ENCODE results near the gene SLAMF1.

Gene SLAMF1

GRCh38 chr1:160608057-160608456, 38.8 kb downstream of the SLAMF1 start:
- Histone ChIP-seq H2BK5ac (ENCODE audit: low read length) (no peak overlapping the region), H3K79me1 (ENCODE audit: low read depth, low read length) (no peaks in the 10 kb centered on the region), H4K91ac (ENCODE audit: low read depth, low read length, poor library complexity) (no peak overlapping the region), H3K14ac (ENCODE audit: low read length) (no peak overlapping the region), H3K4me3 (ENCODE audit: low read length in 2 of 2) (no peak overlapping the region), H3K4me1 (ENCODE audit: control insufficient read depth in 2 of 2, insufficient read depth in 1 of 2, low read depth in 1 of 2, low read length in 2 of 2) (no peaks in the 10 kb centered on the region), H2AK5ac (ENCODE audit: low read depth, low read length) (no peak overlapping the region), H3K23ac (ENCODE audit: low read depth, low read length, poor library complexity) (no peak overlapping the region), H2BK15ac (ENCODE audit: low read length) (no peak overlapping the region), H3K9me3 (replicated peaks in 1 of 2; ENCODE audit: control insufficient read depth in 2 of 2, insufficient read depth in 1 of 2, low read depth in 1 of 2, low read length in 2 of 2) (no peaks in the 10 kb centered on the region), H3K36me3 (replicated peaks in 1 of 2; ENCODE audit: control insufficient read depth in 2 of 2, insufficient read depth in 2 of 2, low read length in 2 of 2) (no peaks in the 10 kb centered on the region), H3K9ac (ENCODE audit: low read depth, low read length, poor library complexity) (no peak overlapping the region), H2AFZ (ENCODE audit: low read length) (no peak overlapping the region), H2BK120ac (ENCODE audit: low read depth, low read length) (no peak overlapping the region), H3K4ac (ENCODE audit: low read length) (no peak overlapping the region), H2BK12ac (ENCODE audit: low read length) (no peak overlapping the region), H3K27me3 (ENCODE audit: control insufficient read depth in 3 of 3, insufficient read depth in 3 of 3, low read depth in 1 of 3, low read length in 3 of 3) (no peaks in the 10 kb centered on the region), H4K8ac (ENCODE audit: low read depth, low read length) (no peak overlapping the region), H3K4me2 (ENCODE audit: insufficient read depth, low read length, poor library complexity, severe bottlenecking) (no peak overlapping the region), H3K27ac (replicated peaks; ENCODE audit: low read length) (no peak overlapping the region), H3K18ac (ENCODE audit: low read length) (no peak overlapping the region)
- WGBS, 2 donors (ENCODE audit: extremely low coverage in 2 of 2, insufficient read length in 2 of 2, insufficient replicate concordance in 1 of 2), result no CpG with 5 or more reads among the region's 6 CpGs
- DNase-seq (ENCODE audit: low spot score), result no peak

- Histone ChIP-seq H2BK15ac (ENCODE audit: low read length) (no peak overlapping the region), H3K18ac (ENCODE audit: low read length) (no peak overlapping the region), H2AFZ (ENCODE audit: low read length) (no peak overlapping the region), H3K14ac (ENCODE audit: low read length) (no peak overlapping the region), H2BK12ac (ENCODE audit: low read length) (no peak overlapping the region), H2BK120ac (ENCODE audit: low read depth, low read length) (no peak overlapping the region), H3K9me3 (replicated peaks in 1 of 2; ENCODE audit: control insufficient read depth in 2 of 2, insufficient read depth in 1 of 2, low read depth in 1 of 2, low read length in 2 of 2) (no peaks in the 10 kb centered on the region), H3K36me3 (replicated peaks in 1 of 2; ENCODE audit: control insufficient read depth in 2 of 2, insufficient read depth in 2 of 2, low read length in 2 of 2) (no peaks in the 10 kb centered on the region), H2AK5ac (ENCODE audit: low read depth, low read length) (no peak overlapping the region), H3K4me2 (ENCODE audit: insufficient read depth, low read length, poor library complexity, severe bottlenecking) (no peak overlapping the region), H3K79me1 (ENCODE audit: low read depth, low read length) (no peaks in the 10 kb centered on the region), H3K4ac (ENCODE audit: low read length) (no peak overlapping the region), H3K27ac (replicated peaks; ENCODE audit: low read length) (no peak overlapping the region), H3K4me1 (ENCODE audit: control insufficient read depth in 2 of 2, insufficient read depth in 1 of 2, low read depth in 1 of 2, low read length in 2 of 2) (no peaks in the 10 kb centered on the region), H2BK5ac (ENCODE audit: low read length) (no peak overlapping the region), H3K27me3 (ENCODE audit: control insufficient read depth in 3 of 3, insufficient read depth in 3 of 3, low read depth in 1 of 3, low read length in 3 of 3) (no peaks in the 10 kb centered on the region), H4K91ac (ENCODE audit: low read depth, low read length, poor library complexity) (no peak overlapping the region), H3K9ac (ENCODE audit: low read depth, low read length, poor library complexity) (no peak overlapping the region), H4K8ac (ENCODE audit: low read depth, low read length) (no peak overlapping the region), H3K23ac (ENCODE audit: low read depth, low read length, poor library complexity) (no peak overlapping the region), H3K4me3 (ENCODE audit: low read length in 2 of 2) (no peak overlapping the region)
- DNase-seq (ENCODE audit: low spot score), result no peak
- no CpG with 5 or more reads among the region's 1 CpG for WGBS, 2 donors (ENCODE audit: extremely low coverage in 2 of 2, insufficient read length in 2 of 2, insufficient replicate concordance in 1 of 2)
Observed at GRCh38 chr1:160607672-160608032, 39.2 kb downstream of the SLAMF1 start.

GRCh38 chr1:160607011-160607671, 39.7 kb downstream of the SLAMF1 start:
- H2BK12ac ChIP-seq (ENCODE audit: low read length), result no peak overlapping the region
- H2AK5ac ChIP-seq (ENCODE audit: low read depth, low read length), result no peak overlapping the region
- no peaks in the 10 kb centered on the region for H3K9me3 ChIP-seq (replicated peaks in 1 of 2; ENCODE audit: control insufficient read depth in 2 of 2, insufficient read depth in 1 of 2, low read depth in 1 of 2, low read length in 2 of 2)
- WGBS, 2 donors (ENCODE audit: extremely low coverage in 2 of 2, insufficient read length in 2 of 2, insufficient replicate concordance in 1 of 2), result no CpG with 5 or more reads among the region's 3 CpGs
- H3K27me3 ChIP-seq (ENCODE audit: control insufficient read depth in 3 of 3, insufficient read depth in 3 of 3, low read depth in 1 of 3, low read length in 3 of 3), result no peaks in the 10 kb centered on the region
- no peak overlapping the region for H2BK5ac ChIP-seq (ENCODE audit: low read length)
- H3K79me1 ChIP-seq (ENCODE audit: low read depth, low read length), result no peaks in the 10 kb centered on the region
- peak; percentile 54 for DNase-seq (ENCODE audit: low spot score)
- H4K91ac ChIP-seq (ENCODE audit: low read depth, low read length, poor library complexity), result no peak overlapping the region
- no peak overlapping the region for H3K18ac ChIP-seq (ENCODE audit: low read length)
- H4K8ac ChIP-seq (ENCODE audit: low read depth, low read length), result no peak overlapping the region
- no peak overlapping the region for H3K14ac ChIP-seq (ENCODE audit: low read length)
- H2BK120ac ChIP-seq (ENCODE audit: low read depth, low read length), result no peak overlapping the region
- no peak overlapping the region for H3K4me3 ChIP-seq (ENCODE audit: low read length in 2 of 2)
- no peak overlapping the region for H3K4ac ChIP-seq (ENCODE audit: low read length)
- no peak overlapping the region for H3K9ac ChIP-seq (ENCODE audit: low read depth, low read length, poor library complexity)
- H2AFZ ChIP-seq (ENCODE audit: low read length), result no peak overlapping the region
- no peak overlapping the region for H2BK15ac ChIP-seq (ENCODE audit: low read length)
- no peaks in the 10 kb centered on the region for H3K4me1 ChIP-seq (ENCODE audit: control insufficient read depth in 2 of 2, insufficient read depth in 1 of 2, low read depth in 1 of 2, low read length in 2 of 2)
- no peak overlapping the region for H3K4me2 ChIP-seq (ENCODE audit: insufficient read depth, low read length, poor library complexity, severe bottlenecking)
- no peak overlapping the region for H3K27ac ChIP-seq (replicated peaks; ENCODE audit: low read length)
- H3K36me3 ChIP-seq (replicated peaks in 1 of 2; ENCODE audit: control insufficient read depth in 2 of 2, insufficient read depth in 2 of 2, low read length in 2 of 2), result no peaks in the 10 kb centered on the region
- no peak overlapping the region for H3K23ac ChIP-seq (ENCODE audit: low read depth, low read length, poor library complexity)

GRCh38 chr1:160606611-160607010, 40.2 kb downstream of the SLAMF1 start:
- Histone ChIP-seq H4K91ac (ENCODE audit: low read depth, low read length, poor library complexity) (no peak overlapping the region), H2AK5ac (ENCODE audit: low read depth, low read length) (no peak overlapping the region), H3K79me1 (ENCODE audit: low read depth, low read length) (no peaks in the 10 kb centered on the region), H4K8ac (ENCODE audit: low read depth, low read length) (no peak overlapping the region), H3K9me3 (replicated peaks in 1 of 2; ENCODE audit: control insufficient read depth in 2 of 2, insufficient read depth in 1 of 2, low read depth in 1 of 2, low read length in 2 of 2) (no peaks in the 10 kb centered on the region), H3K9ac (ENCODE audit: low read depth, low read length, poor library complexity) (no peak overlapping the region), H2BK5ac (ENCODE audit: low read length) (no peak overlapping the region), H2AFZ (ENCODE audit: low read length) (peak overlapping the region; percentile 42), H3K27ac (replicated peaks; ENCODE audit: low read length) (no peak overlapping the region), H3K18ac (ENCODE audit: low read length) (no peak overlapping the region), H3K4ac (ENCODE audit: low read length) (no peak overlapping the region), H3K27me3 (ENCODE audit: control insufficient read depth in 3 of 3, insufficient read depth in 3 of 3, low read depth in 1 of 3, low read length in 3 of 3) (no peaks in the 10 kb centered on the region), H2BK120ac (ENCODE audit: low read depth, low read length) (no peak overlapping the region), H2BK15ac (ENCODE audit: low read length) (no peak overlapping the region), H3K4me1 (ENCODE audit: control insufficient read depth in 2 of 2, insufficient read depth in 1 of 2, low read depth in 1 of 2, low read length in 2 of 2) (no peaks in the 10 kb centered on the region), H3K14ac (ENCODE audit: low read length) (no peak overlapping the region), H3K4me2 (ENCODE audit: insufficient read depth, low read length, poor library complexity, severe bottlenecking) (no peak overlapping the region), H3K36me3 (replicated peaks in 1 of 2; ENCODE audit: control insufficient read depth in 2 of 2, insufficient read depth in 2 of 2, low read length in 2 of 2) (no peaks in the 10 kb centered on the region), H3K23ac (ENCODE audit: low read depth, low read length, poor library complexity) (no peak overlapping the region), H2BK12ac (ENCODE audit: low read length) (no peak overlapping the region), H3K4me3 (ENCODE audit: low read length in 2 of 2) (no peak overlapping the region)
- no peak for DNase-seq (ENCODE audit: low spot score)
- WGBS, 2 donors (ENCODE audit: extremely low coverage in 2 of 2, insufficient read length in 2 of 2, insufficient replicate concordance in 1 of 2), result no CpG with 5 or more reads among the region's 1 CpG
